ENCODE measurements around the gene ICE1.
"Not testable (repeated sequence)": the region's sequence is repeated elsewhere in the genome, so short reads cannot be mapped to it uniquely, and the experiment has no call there.

Gene ICE1

GRCh38 chr5:5508391-5508790 is 85.9 kb downstream of the ICE1 start:
- no peak for TF ChIP-seq YY1 (IDR thresholded peaks at IDR 0.05; ENCODE audit: insufficient read depth, insufficient read length)
- no peak for TF ChIP-seq ZNF274 (IDR thresholded peaks at IDR 0.05; ENCODE audit: low read depth, low read length)
- no peak for TF ChIP-seq SUZ12 (IDR thresholded peaks at IDR 0.05; ENCODE audit: extremely low read depth, insufficient read depth, insufficient read length)
- Histone ChIP-seq H3K4me3 (ENCODE audit: insufficient read length, low read depth) (no peak overlapping the region), H3K9me3 (ENCODE audit: insufficient read depth, low read length) (no peaks in the 10 kb centered on the region; the same call in 1 of the 2 replicates), H3K36me3 (ENCODE audit: insufficient read depth, insufficient read length, low read length) (no peaks in the 10 kb centered on the region), H3K4me1 (ENCODE audit: insufficient read depth, insufficient read length) (no peaks in the 10 kb centered on the region), H3K9ac (ENCODE audit: insufficient read length, low read depth) (no peak overlapping the region), H3K27me3 (ENCODE audit: insufficient read depth, insufficient read length) (no peaks in the 10 kb centered on the region)
- no peak for DNase-seq (ENCODE audit: low read depth, low spot score)

DNA sequence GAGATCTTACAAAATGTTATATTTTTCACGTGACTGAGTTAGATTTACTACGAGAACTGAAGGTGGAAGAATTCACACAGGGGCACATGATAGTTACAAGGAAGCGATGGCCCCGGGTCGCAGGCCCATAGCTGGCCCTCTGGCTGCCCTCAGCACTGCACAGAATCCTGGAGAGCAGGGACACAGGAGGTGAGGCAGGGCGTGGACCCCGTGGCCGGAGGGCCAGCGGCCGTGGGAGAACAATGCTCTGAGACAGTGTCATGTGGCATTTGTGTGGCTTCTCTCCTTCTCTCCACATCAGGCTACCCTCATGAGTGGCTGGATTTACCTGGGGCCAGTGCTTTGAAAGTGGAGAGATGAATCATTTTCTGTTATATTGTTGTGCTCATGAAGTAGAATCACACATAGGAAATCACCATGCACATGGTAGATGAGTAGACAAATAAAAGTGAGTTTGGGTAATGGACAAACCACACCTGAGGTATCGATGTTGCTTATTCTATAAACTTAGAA is 89.5 kb downstream of the ICE1 start:
- DNase-seq (ENCODE audit: low read depth, low spot score), result no peak
- Histone ChIP-seq H3K27me3 (ENCODE audit: insufficient read depth, insufficient read length) (no peaks in the 10 kb centered on the region), H3K36me3 (ENCODE audit: insufficient read depth, insufficient read length, low read length) (no peaks in the 10 kb centered on the region), H3K9ac (ENCODE audit: insufficient read length, low read depth) (no peak overlapping the region), H3K4me1 (ENCODE audit: insufficient read depth, insufficient read length) (no peaks in the 10 kb centered on the region), H3K4me3 (ENCODE audit: insufficient read length, low read depth) (no peak overlapping the region), H3K9me3 (ENCODE audit: insufficient read depth, low read length) (no peaks in the 10 kb centered on the region; the same call in 1 of the 2 replicates)
- TF ChIP-seq YY1 (IDR thresholded peaks at IDR 0.05; ENCODE audit: insufficient read depth, insufficient read length), result no peak
- no peak for TF ChIP-seq SUZ12 (IDR thresholded peaks at IDR 0.05; ENCODE audit: extremely low read depth, insufficient read depth, insufficient read length)
- no peak for TF ChIP-seq ZNF274 (IDR thresholded peaks at IDR 0.05; ENCODE audit: low read depth, low read length)

DNA sequence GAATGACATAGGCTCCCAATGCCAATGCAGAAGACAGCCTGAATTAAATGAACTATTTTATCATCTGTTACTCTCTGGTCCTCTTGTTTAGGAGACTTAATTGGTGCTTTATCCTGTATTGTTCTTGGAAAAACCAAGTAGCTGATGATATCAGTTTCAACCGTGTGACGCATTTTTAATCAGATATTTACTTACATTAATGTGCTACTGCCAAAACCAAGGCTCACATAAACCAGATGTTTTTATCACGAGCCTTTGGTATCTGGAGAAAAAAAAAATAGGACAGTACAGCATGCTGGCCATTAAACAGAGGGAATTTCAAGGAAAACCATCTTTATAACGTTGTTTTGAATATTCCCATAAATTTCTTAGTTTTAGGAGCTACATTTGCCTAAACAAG is 90.1 kb downstream of the ICE1 start:
- H3K27me3 ChIP-seq (ENCODE audit: insufficient read depth, insufficient read length), result no peaks in the 10 kb centered on the region
- TF ChIP-seq YY1 (IDR thresholded peaks at IDR 0.05; ENCODE audit: insufficient read depth, insufficient read length), result no peak
- no peak for TF ChIP-seq SUZ12 (IDR thresholded peaks at IDR 0.05; ENCODE audit: extremely low read depth, insufficient read depth, insufficient read length)
- TF ChIP-seq ZNF274 (IDR thresholded peaks at IDR 0.05; ENCODE audit: low read depth, low read length), result no peak

DNA sequence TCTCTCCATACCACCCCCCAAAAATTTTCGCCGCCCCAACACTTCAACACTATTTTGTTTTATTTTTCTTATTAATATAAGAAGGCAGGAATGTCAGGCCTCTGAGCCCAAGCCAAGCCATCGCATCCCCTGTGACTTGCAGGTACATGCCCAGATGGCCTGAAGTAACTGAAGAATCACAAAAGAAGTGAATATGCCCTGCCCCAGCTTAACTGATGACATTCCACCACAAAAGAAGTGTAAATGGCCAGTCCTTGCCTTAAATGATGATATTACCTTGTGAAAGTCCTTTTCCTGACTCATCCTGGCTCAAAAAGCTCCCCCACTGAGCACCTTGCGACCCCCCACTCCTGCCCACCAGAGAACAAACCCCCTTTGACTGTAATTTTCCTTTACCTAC is 98.1 kb downstream of the ICE1 start:
- not testable (repeated sequence) for H3K4me3 ChIP-seq (ENCODE audit: insufficient read length, low read depth); H3K36me3 ChIP-seq (ENCODE audit: insufficient read depth, insufficient read length, low read length); DNase-seq (ENCODE audit: low read depth, low spot score); H3K9ac ChIP-seq (ENCODE audit: insufficient read length, low read depth); H3K9me3 ChIP-seq (ENCODE audit: insufficient read depth, low read length); H3K4me1 ChIP-seq (ENCODE audit: insufficient read depth, insufficient read length); H3K27me3 ChIP-seq (ENCODE audit: insufficient read depth, insufficient read length)

More for the DNA sequence above, 90.1 kb downstream of the ICE1 start:
- no peaks in the 10 kb centered on the region for H3K36me3 ChIP-seq (ENCODE audit: insufficient read depth, insufficient read length, low read length)
- H3K4me3 ChIP-seq (ENCODE audit: insufficient read length, low read depth), result no peak overlapping the region
- no peak overlapping the region for H3K9ac ChIP-seq (ENCODE audit: insufficient read length, low read depth)
- no peaks in the 10 kb centered on the region for H3K4me1 ChIP-seq (ENCODE audit: insufficient read depth, insufficient read length)
- DNase-seq (ENCODE audit: low read depth, low spot score), result no peak
- H3K9me3 ChIP-seq (ENCODE audit: insufficient read depth, low read length), result no peaks in the 10 kb centered on the region; the same call in 1 of the 2 replicates

GRCh38 chr5:5521029-5521428 is 98.6 kb downstream of the ICE1 start:
- Histone ChIP-seq H3K9me3 (ENCODE audit: insufficient read depth, low read length) (peaks cover 7% of the 10 kb centered on the region; the same call in 1 of the 2 replicates), H3K4me1 (ENCODE audit: insufficient read depth, insufficient read length) (no peaks in the 10 kb centered on the region), H3K4me3 (ENCODE audit: insufficient read length, low read depth) (no peak overlapping the region), H3K27me3 (ENCODE audit: insufficient read depth, insufficient read length) (no peaks in the 10 kb centered on the region), H3K9ac (ENCODE audit: insufficient read length, low read depth) (no peak overlapping the region), H3K36me3 (ENCODE audit: insufficient read depth, insufficient read length, low read length) (no peaks in the 10 kb centered on the region)
- TF ChIP-seq SUZ12 (IDR thresholded peaks at IDR 0.05; ENCODE audit: extremely low read depth, insufficient read depth, insufficient read length) (no peak), YY1 (IDR thresholded peaks at IDR 0.05; ENCODE audit: insufficient read depth, insufficient read length) (no peak), ZNF274 (IDR thresholded peaks at IDR 0.05; ENCODE audit: low read depth, low read length) (no peak)
- no peak for DNase-seq (ENCODE audit: low read depth, low spot score)

DNA sequence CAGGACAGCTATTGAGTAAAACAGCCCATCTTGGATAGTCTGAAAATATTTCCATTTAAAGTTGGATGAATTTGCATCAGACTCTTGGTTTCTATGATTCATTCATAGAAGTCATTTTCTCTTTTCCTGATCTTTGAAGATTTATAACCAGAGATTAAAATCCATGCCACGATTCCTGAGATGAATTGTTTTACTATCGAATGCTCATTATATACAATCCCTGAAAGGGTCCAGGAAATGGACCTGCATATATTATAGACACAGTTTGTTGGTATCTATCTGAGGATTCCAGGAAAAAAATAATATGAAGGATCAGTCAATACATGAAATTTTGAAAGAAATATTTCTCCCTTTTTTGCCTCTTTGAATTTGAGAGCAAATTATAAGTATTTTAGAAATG is 99.0 kb downstream of the ICE1 start:
- Histone ChIP-seq H3K4me1 (ENCODE audit: insufficient read depth, insufficient read length) (no peaks in the 10 kb centered on the region), H3K4me3 (ENCODE audit: insufficient read length, low read depth) (no peak overlapping the region), H3K9ac (ENCODE audit: insufficient read length, low read depth) (no peak overlapping the region), H3K9me3 (ENCODE audit: insufficient read depth, low read length) (0 out of 2 replicates have a peak, but pooled peaks cover 8% of the 10 kb centered on the region), H3K36me3 (ENCODE audit: insufficient read depth, insufficient read length, low read length) (no peaks in the 10 kb centered on the region), H3K27me3 (ENCODE audit: insufficient read depth, insufficient read length) (no peaks in the 10 kb centered on the region)
- TF ChIP-seq SUZ12 (IDR thresholded peaks at IDR 0.05; ENCODE audit: extremely low read depth, insufficient read depth, insufficient read length) (no peak), YY1 (IDR thresholded peaks at IDR 0.05; ENCODE audit: insufficient read depth, insufficient read length) (no peak), ZNF274 (IDR thresholded peaks at IDR 0.05; ENCODE audit: low read depth, low read length) (no peak)
- DNase-seq (ENCODE audit: low read depth, low spot score), result no peak

- TF ChIP-seq YY1 (IDR thresholded peaks at IDR 0.05; ENCODE audit: insufficient read depth, insufficient read length), result no peak
- no peak for TF ChIP-seq SUZ12 (IDR thresholded peaks at IDR 0.05; ENCODE audit: extremely low read depth, insufficient read depth, insufficient read length)
- no peak for TF ChIP-seq ZNF274 (IDR thresholded peaks at IDR 0.05; ENCODE audit: low read depth, low read length)
- H3K9ac ChIP-seq (ENCODE audit: insufficient read length, low read depth), result no peak overlapping the region
- no peak overlapping the region for H3K4me3 ChIP-seq (ENCODE audit: insufficient read length, low read depth)
- peak; percentile 61 for DNase-seq (ENCODE audit: low read depth, low spot score)
- no peaks in the 10 kb centered on the region for H3K27me3 ChIP-seq (ENCODE audit: insufficient read depth, insufficient read length)
- no peaks in the 10 kb centered on the region for H3K36me3 ChIP-seq (ENCODE audit: insufficient read depth, insufficient read length, low read length)
- peaks cover 15% of the 10 kb centered on the region; the same call in 1 of the 2 replicates for H3K9me3 ChIP-seq (ENCODE audit: insufficient read depth, low read length)
- no peaks in the 10 kb centered on the region for H3K4me1 ChIP-seq (ENCODE audit: insufficient read depth, insufficient read length)
Measured at GRCh38 chr5:5522336-5522735, 99.9 kb downstream of the ICE1 start.
